NCI-H2227 treated with DMSO at 0.1 percent for 48 hours (cell line): ENCODE data around the gene TNFAIP2.

Experiments
- DNase-seq: peaks from one replicate; lab custom pipeline; 2025; lab: John Stamatoyannopoulos, UW

The TNFAIP2 gene

GRCh38 chr14:103186241-103186822 is 63.1 kb downstream of the TNFAIP2 start:
- DNase-seq, result no peak
